ENCODE results near the gene GPC5.
"Not testable (repeated sequence)": the region's sequence is repeated elsewhere in the genome, so short reads cannot be mapped to it uniquely, and the experiment has no call there.

Gene GPC5

DNA sequence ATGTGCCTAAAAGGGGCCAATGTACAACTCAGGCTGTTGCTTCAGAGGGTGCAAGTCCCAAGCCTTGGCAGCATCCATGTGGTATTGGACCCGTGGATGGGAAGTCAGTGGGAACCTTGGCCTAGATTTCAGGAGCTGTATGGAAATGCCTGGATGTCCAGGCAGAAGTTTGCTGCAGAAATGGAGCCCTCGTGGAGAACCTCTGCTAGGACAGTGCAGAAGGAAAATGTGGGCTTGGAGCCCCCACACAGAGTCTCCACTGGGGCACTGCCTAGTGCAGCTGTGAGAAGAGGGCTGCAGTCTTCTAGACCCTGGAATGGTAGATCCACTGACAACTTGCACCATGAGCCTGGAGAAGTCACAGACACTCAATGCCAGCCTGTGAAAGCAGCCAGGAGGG, 28.5 kb downstream of the GPC5 start:
- H2AFZ ChIP-seq (ENCODE audit: low read depth), result no peak overlapping the region
- H3K4me1 ChIP-seq (ENCODE audit: low read depth, poor library complexity, severe bottlenecking), result no peaks in the 10 kb centered on the region
- H3K79me2 ChIP-seq (ENCODE audit: insufficient read depth, low read depth), result no peaks in the 10 kb centered on the region
- no peak overlapping the region for H3K4me3 ChIP-seq (IDR thresholded peaks at IDR 0.05; ENCODE audit: insufficient read depth, low read depth, low read length)
- no peaks in the 10 kb centered on the region for H3K36me3 ChIP-seq (ENCODE audit: insufficient read depth)
- H3K4me2 ChIP-seq, result no peak overlapping the region
- H3K27me3 ChIP-seq (ENCODE audit: insufficient read depth, low read depth), result no peaks in the 10 kb centered on the region
- no peak overlapping the region for H3K27ac ChIP-seq
- H4K20me1 ChIP-seq (ENCODE audit: insufficient read depth), result no peaks in the 10 kb centered on the region
- TF ChIP-seq, protein P1, sequence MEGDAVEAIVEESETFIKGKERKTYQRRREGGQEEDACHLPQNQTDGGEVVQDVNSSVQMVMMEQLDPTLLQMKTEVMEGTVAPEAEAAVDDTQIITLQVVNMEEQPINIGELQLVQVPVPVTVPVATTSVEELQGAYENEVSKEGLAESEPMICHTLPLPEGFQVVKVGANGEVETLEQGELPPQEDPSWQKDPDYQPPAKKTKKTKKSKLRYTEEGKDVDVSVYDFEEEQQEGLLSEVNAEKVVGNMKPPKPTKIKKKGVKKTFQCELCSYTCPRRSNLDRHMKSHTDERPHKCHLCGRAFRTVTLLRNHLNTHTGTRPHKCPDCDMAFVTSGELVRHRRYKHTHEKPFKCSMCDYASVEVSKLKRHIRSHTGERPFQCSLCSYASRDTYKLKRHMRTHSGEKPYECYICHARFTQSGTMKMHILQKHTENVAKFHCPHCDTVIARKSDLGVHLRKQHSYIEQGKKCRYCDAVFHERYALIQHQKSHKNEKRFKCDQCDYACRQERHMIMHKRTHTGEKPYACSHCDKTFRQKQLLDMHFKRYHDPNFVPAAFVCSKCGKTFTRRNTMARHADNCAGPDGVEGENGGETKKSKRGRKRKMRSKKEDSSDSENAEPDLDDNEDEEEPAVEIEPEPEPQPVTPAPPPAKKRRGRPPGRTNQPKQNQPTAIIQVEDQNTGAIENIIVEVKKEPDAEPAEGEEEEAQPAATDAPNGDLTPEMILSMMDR (conservative IDR thresholded peaks at IDR 0.05; ENCODE audit: low read depth, low read length), result no peak
- H3K9ac ChIP-seq, result no peak overlapping the region

DNA sequence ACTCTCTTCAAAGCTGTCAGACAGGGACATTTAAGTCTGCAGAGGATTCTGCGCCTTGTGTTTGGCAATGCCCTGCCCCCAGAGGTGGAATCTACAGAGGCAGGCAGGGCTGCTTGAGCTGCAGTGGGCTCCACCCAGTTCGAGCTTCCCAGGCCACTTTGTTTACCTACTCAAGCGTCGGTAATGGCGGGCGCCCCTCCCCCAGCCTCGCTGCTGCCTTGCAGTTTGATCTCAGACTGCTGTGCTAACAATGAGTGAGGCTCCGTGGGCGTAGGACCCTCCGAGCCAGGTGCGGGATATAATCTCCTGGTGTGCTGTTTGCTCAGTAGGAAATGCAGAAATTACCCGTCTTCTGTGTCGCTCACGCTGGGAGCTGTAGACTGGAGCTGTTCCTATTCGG, 40.3 kb downstream of the GPC5 start:
- not testable (repeated sequence) for H3K36me3 ChIP-seq (ENCODE audit: insufficient read depth); H4K20me1 ChIP-seq (ENCODE audit: insufficient read depth); H3K4me3 ChIP-seq (IDR thresholded peaks at IDR 0.05; ENCODE audit: insufficient read depth, low read depth, low read length)

DNA sequence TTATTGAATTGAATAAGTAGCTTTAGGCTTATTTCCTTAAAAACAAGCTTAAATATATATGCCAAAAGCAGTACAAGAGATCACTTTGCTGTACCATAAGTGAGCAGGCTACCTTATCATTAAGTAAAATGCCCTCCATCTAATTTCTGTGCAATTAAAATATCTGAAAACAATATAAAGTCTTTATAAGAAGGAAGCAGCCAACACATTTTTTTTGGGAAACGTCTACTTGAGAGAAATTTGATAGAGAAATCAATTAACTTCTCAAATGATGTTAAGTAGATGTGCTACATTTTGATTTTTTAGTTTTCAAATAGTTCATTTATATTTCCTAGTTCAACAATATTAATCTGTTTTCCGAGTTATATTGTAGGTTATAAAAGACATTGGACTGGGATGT, 52.5 kb downstream of the GPC5 start:
- Histone ChIP-seq H3K36me3 (ENCODE audit: insufficient read depth) (no peaks in the 10 kb centered on the region), H3K4me3 (IDR thresholded peaks at IDR 0.05; ENCODE audit: insufficient read depth, low read depth, low read length) (no peak overlapping the region), H3K27ac (no peak overlapping the region), H3K79me2 (ENCODE audit: insufficient read depth, low read depth) (no peaks in the 10 kb centered on the region), H4K20me1 (ENCODE audit: insufficient read depth) (no peaks in the 10 kb centered on the region), H2AFZ (ENCODE audit: low read depth) (no peak overlapping the region), H3K9ac (no peak overlapping the region), H3K4me2 (no peak overlapping the region), H3K4me1 (ENCODE audit: low read depth, poor library complexity, severe bottlenecking) (no peaks in the 10 kb centered on the region), H3K27me3 (ENCODE audit: insufficient read depth, low read depth) (no peaks in the 10 kb centered on the region)
- TF ChIP-seq, protein P1 (conservative IDR thresholded peaks at IDR 0.05; ENCODE audit: low read depth, low read length), result no peak

More for the DNA sequence above, 40.3 kb downstream of the GPC5 start:
- H3K4me2 ChIP-seq; H3K9ac ChIP-seq; H3K27me3 ChIP-seq (ENCODE audit: insufficient read depth, low read depth); H3K79me2 ChIP-seq (ENCODE audit: insufficient read depth, low read depth); H3K4me1 ChIP-seq (ENCODE audit: low read depth, poor library complexity, severe bottlenecking); H3K27ac ChIP-seq: not testable (repeated sequence)
- peak overlapping the region; percentile 47; the same call in 1 of the 2 replicates for H2AFZ ChIP-seq (ENCODE audit: low read depth)

DNA sequence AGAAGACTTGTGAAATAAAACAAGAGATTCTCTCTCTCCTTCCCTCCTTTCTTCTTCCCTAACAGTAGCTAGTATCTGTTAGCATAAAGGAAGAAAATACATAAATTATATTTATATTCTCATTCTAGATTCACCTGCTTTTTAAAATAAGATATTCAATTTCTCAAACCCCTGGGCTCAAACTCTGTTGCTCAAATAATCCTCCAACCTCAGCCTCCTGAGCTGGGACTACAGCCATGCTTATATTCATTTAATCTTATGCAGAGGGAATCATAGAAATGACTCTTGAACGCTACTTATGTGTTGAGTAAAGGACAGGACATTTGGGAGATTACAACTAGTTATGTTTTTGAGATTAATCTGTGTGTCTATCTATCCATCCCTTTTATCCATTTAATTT, 56.2 kb downstream of the GPC5 start:
- H2AFZ ChIP-seq (ENCODE audit: low read depth), result no peak overlapping the region
- no peaks in the 10 kb centered on the region for H3K4me1 ChIP-seq (ENCODE audit: low read depth, poor library complexity, severe bottlenecking)
- no peak overlapping the region for H3K4me3 ChIP-seq (IDR thresholded peaks at IDR 0.05; ENCODE audit: insufficient read depth, low read depth, low read length)
- no peak overlapping the region for H3K4me2 ChIP-seq
- no peaks in the 10 kb centered on the region for H3K36me3 ChIP-seq (ENCODE audit: insufficient read depth)
- no peak overlapping the region for H3K9ac ChIP-seq
- no peaks in the 10 kb centered on the region for H3K27me3 ChIP-seq (ENCODE audit: insufficient read depth, low read depth)
- H3K79me2 ChIP-seq (ENCODE audit: insufficient read depth, low read depth), result no peaks in the 10 kb centered on the region
- no peaks in the 10 kb centered on the region for H4K20me1 ChIP-seq (ENCODE audit: insufficient read depth)
- TF ChIP-seq, protein P1 (conservative IDR thresholded peaks at IDR 0.05; ENCODE audit: low read depth, low read length), result no peak
- H3K27ac ChIP-seq, result no peak overlapping the region

DNA sequence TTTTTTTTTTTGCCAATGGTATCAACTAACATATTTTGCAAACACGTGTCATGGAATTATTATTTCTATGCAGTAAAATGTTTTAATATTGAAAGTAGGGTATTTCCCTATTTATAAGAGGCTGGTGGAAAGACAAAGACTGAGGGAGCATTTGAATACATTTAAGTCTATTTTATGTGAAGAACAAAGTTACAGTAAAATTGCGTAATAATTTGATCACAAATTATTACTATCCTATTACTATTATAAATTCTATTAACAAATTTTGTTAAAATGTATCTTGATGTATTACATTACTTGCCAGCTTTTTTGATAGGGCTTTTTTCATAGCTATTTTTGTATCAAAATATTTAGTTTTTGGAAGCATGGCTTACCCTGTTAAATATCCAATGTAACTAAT, 58.4 kb downstream of the GPC5 start:
- Histone ChIP-seq H3K4me1 (ENCODE audit: low read depth, poor library complexity, severe bottlenecking) (no peaks in the 10 kb centered on the region), H4K20me1 (ENCODE audit: insufficient read depth) (no peaks in the 10 kb centered on the region), H3K79me2 (ENCODE audit: insufficient read depth, low read depth) (no peaks in the 10 kb centered on the region), H3K9ac (no peak overlapping the region), H3K4me3 (IDR thresholded peaks at IDR 0.05; ENCODE audit: insufficient read depth, low read depth, low read length) (no peak overlapping the region), H3K36me3 (ENCODE audit: insufficient read depth) (no peaks in the 10 kb centered on the region), H3K27me3 (ENCODE audit: insufficient read depth, low read depth) (no peaks in the 10 kb centered on the region), H3K27ac (no peak overlapping the region), H3K4me2 (no peak overlapping the region), H2AFZ (ENCODE audit: low read depth) (no peak overlapping the region)
- TF ChIP-seq, protein P1 (conservative IDR thresholded peaks at IDR 0.05; ENCODE audit: low read depth, low read length), result no peak
